GM12801 (cell line): Measurements from ENCODE around the gene PODXL2.

Experiments
- CTCF ChIP-seq: IDR thresholded peaks from one replicate; pipeline ENCODE4 v1.5.1; 2011; ENCODE audit warnings: control low read depth; ENCODE audit not compliant: insufficient read length; ENCODE audit errors: extremely low read depth

Gene PODXL2

GRCh38 chr3:127614928-127615589 is 13.9 kb upstream of the PODXL2 start:
- no peak for TF ChIP-seq CTCF

- no peak for TF ChIP-seq CTCF
Observed at GRCh38 chr3:127615631-127616305, 13.2 kb upstream of the PODXL2 start.

GRCh38 chr3:127616836-127617605 is 12.0 kb upstream of the PODXL2 start:
- TF ChIP-seq CTCF, result no peak

- no peak for TF ChIP-seq CTCF
Observed at GRCh38 chr3:127618891-127619290, 10.1 kb upstream of the PODXL2 start.

GRCh38 chr3:127620637-127621375 is 8.2 kb upstream of the PODXL2 start:
- TF ChIP-seq CTCF, result no peak

GRCh38 chr3:127622031-127622430 is 7.0 kb upstream of the PODXL2 start:
- no peak for TF ChIP-seq CTCF
